IPS DF 6.9 (cell line): ENCODE measurements around the gene PPFIA1.

Source experiments
- DNase-seq: peaks from one replicate; pipeline ENCODE4 v3.0.0-alpha.2; 2013; ENCODE audit warnings: low read depth, low spot score
- H3K27ac ChIP-seq: one replicate; pipeline ENCODE4 v1.5.1; 2013; ENCODE audit warnings: low read length, control low read depth
- H3K27me3 ChIP-seq: 2 replicates; pipeline ENCODE4 v1.6.1; 2013; ENCODE audit warnings: mild to moderate bottlenecking, low read length; ENCODE audit not compliant: control insufficient read depth, insufficient read depth
- H3K36me3 ChIP-seq: 2 replicates; pipeline ENCODE4 v1.6.1; 2013; ENCODE audit warnings: low read length; ENCODE audit not compliant: control insufficient read depth, insufficient read depth
- H3K4me1 ChIP-seq: 2 replicates; pipeline ENCODE4 v1.6.1; 2013; ENCODE audit warnings: low read length; ENCODE audit not compliant: control insufficient read depth, insufficient read depth
- H3K4me3 ChIP-seq: 2 replicates; pipeline ENCODE4 v1.5.1; 2013; ENCODE audit warnings: mild to moderate bottlenecking, low read length
- H3K9me3 ChIP-seq: 2 replicates; pipeline ENCODE4 v1.6.1; 2013; ENCODE audit warnings: low read length, inconsistent platforms; ENCODE audit not compliant: control insufficient read depth, insufficient read depth
- WGBS: extraction: QIAGEN DNeasy Blood & Tissue Kit; methylation state at CpG from one replicate; pipeline ENCODE4 v1.1.7; 2013; ENCODE audit warnings: mixed read lengths, missing lambda C conversion rate; ENCODE audit not compliant: insufficient read length, insufficient coverage; 5-methylcytosine and 5-hydroxymethylcytosine counted together

Gene PPFIA1

DNA sequence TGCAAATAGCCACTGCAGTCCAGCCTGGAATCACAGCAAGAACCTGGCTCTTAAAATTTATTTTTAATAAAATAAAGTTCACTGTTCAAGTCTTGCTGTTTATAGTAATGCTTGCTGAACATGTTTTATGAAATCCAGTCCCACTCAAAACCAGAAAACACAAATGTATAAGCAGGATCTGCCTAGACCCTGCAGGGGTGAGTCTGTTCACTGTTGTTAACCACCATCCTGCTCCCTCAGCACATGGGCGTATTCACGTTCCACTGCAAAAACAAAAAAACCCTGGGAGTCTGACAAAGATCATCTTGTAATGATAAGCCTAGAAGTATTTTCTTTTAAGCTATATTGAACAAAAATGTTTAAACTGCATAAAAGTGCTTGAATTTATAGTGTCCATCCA is 82.8 kb downstream of the PPFIA1 start:
- Histone ChIP-seq H3K27ac (no peak overlapping the region), H3K4me3 (no peak overlapping the region), H3K27me3 (no peaks in the 10 kb centered on the region), H3K9me3 (no peaks in the 10 kb centered on the region), H3K36me3 (peaks cover 20% of the 10 kb centered on the region), H3K4me1 (no peaks in the 10 kb centered on the region)
- DNase-seq, result no peak
- no CpG with 5 or more reads among the region's 2 CpGs for WGBS

DNA sequence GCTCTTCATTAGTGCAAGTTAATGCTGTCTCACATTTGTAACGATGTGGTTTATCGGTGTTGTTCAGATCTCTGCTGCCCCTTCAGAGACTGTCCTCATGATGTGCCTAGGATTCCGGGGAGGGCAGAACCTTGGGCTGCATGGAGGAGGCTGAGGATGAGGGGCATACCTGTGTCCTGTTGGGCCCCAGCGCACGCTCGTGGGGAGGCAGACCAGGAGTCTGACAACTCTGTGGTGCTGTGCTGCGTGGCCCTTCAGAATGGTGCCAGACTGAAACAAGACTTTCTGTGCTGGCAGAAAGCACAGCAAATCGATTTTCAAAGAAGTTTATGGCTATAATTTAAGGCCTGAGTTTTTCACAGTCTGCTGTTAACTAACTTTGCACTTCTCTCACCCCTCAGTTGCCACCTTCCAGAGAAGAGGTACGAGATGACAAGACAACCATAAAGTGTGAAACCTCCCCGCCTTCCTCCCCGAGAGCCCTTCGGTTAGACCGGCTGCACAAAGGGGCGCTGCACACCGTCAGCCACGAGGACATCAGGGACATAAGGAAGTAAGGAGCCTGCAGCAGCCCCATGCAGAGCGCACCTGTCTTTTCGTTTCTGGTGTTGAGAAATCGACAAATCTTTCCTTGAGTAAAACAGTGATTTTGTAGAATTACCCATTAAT is 83.5 kb downstream of the PPFIA1 start:
- WGBS, result no CpG with 5 or more reads among the region's 19 CpGs
- Histone ChIP-seq H3K36me3 (peaks cover 20% of the 10 kb centered on the region), H3K27ac (no peak overlapping the region), H3K4me3 (no peak overlapping the region), H3K4me1 (no peaks in the 10 kb centered on the region), H3K9me3 (no peaks in the 10 kb centered on the region), H3K27me3 (no peaks in the 10 kb centered on the region)
- DNase-seq, result no peak

DNA sequence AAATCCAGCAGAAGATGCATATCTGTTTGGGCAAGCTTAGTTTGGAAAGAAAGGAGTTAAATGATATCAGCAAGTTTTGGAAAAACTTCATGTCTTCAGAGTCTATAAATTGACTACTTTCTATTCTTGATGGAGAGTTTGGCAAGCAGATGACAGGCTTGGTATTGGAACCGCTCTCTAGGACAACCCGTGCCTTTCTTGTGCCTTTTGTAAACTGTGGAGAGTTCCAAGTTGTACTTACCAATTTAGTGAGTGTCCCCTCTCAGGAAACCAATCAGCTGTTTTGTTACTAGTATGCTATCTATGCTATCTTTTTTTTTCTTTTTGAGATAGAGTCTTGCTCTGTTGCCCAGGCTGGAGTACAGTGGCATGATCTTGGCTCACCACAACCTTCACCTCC is 84.1 kb downstream of the PPFIA1 start:
- WGBS, result no CpG with 5 or more reads among the region's 2 CpGs
- Histone ChIP-seq H3K4me1 (no peaks in the 10 kb centered on the region), H3K27me3 (no peaks in the 10 kb centered on the region), H3K36me3 (peaks cover 24% of the 10 kb centered on the region), H3K9me3 (no peaks in the 10 kb centered on the region), H3K4me3 (no peak overlapping the region), H3K27ac (no peak overlapping the region)
- DNase-seq, result no peak

DNA sequence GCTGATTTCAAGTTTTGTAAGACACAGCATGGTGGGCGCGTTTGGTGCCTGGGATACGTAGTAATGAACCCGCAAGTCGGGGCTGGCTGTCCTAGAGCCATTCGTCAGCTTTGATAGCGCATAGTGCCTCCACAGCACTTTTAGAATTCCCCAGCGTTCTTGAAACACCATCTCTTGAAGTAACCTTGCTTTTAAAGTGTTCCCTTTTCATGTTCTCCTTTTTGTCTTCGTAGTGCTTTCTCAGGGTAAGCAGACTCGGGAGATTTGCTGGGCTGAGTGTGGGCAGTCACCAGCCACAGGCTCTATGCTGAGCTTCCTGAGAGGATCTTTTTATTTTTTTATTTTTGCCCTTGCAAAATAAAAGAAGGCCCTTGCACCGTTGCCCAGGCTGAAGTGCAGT is 88.3 kb downstream of the PPFIA1 start:
- WGBS, result no CpG with 5 or more reads among the region's 11 CpGs
- no peaks in the 10 kb centered on the region for H3K4me1 ChIP-seq
- no peaks in the 10 kb centered on the region for H3K27me3 ChIP-seq
- DNase-seq, result no peak
- no peak overlapping the region for H3K27ac ChIP-seq
- no peaks in the 10 kb centered on the region for H3K9me3 ChIP-seq
- H3K36me3 ChIP-seq, result peaks cover 31% of the 10 kb centered on the region
- H3K4me3 ChIP-seq, result no peak overlapping the region

DNA sequence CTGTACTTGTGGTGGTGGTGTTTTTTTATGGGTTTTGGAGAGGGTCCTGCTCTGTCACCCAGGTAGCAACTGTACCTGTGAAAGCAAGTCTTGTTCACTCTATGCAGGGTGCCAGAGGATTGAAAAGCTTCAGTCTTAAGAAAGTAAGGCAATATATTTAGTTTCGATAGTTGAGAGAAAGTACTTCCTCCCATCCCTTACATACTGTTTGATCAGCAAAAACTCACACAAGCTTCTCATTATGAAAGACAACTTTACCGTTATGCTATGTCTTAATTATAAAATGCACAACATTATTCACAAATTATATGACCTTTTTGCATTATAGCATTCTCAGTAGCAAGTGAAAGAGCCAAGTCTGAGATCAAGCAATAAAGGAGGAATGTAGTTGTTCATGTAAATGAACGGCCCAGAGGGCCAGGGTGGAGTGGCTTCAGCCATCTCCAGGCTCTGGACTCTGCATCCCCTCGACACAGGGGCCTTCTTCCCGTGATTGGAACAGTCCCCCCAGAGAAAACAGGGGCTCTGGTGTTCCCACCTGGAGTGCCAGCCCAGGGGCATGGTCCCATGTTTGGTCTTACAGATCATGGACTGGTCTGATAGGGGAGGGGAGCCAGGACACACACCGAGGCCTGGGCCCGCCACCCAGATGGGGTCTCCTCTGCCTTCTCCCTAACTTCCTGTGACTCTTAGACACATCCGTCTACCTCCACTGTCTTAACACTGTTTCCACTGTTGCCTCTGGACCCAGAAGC is 89.1 kb downstream of the PPFIA1 start:
- no peak for DNase-seq
- Histone ChIP-seq H3K4me1 (no peaks in the 10 kb centered on the region), H3K27me3 (no peaks in the 10 kb centered on the region), H3K36me3 (peaks cover 29% of the 10 kb centered on the region), H3K4me3 (no peak overlapping the region), H3K9me3 (no peaks in the 10 kb centered on the region), H3K27ac (no peak overlapping the region)
- WGBS, result no CpG with 5 or more reads among the region's 8 CpGs

DNA sequence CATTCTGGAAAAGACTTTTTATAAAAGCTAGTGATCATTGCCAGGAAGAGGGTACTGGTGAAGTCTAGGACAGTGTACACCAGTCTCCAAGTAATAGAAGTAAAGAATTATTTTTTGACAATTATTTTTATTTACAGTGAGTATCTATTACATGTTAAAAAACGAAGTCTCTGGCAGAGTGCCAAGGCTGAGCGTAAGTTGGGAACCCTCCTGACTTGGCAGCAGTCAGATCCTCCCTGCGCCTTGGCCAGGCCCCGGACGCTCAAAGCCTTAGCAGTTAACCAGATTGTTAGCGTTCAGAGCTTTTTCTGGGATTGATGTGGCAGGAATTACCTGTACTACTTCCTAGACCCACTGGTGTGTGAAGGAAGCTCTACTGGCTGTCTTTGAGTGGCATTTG is 89.7 kb downstream of the PPFIA1 start:
- Histone ChIP-seq H3K36me3 (peaks cover 29% of the 10 kb centered on the region), H3K4me1 (no peaks in the 10 kb centered on the region), H3K9me3 (no peaks in the 10 kb centered on the region), H3K27me3 (no peaks in the 10 kb centered on the region), H3K27ac (no peak overlapping the region), H3K4me3 (no peak overlapping the region)
- WGBS, result no CpG with 5 or more reads among the region's 6 CpGs
- DNase-seq, result no peak

DNA sequence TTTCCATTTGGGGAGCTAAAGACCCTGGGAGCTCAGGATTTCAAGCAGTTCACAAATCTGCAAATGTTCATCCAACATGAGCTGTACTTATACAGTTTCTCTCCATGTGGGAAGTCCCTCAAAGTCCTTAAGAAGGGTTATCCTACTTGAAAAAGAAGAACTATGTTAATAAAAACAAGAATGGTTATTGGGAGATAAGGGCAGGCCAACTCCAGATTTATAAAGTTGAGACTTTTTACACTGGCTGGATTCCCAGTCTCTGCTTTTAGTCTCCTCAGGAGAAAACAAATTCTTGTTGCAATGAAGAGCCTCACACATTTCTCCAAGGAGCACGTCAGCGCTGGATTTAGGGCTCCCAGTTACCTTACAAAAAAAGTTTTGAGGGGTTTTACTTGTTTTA is 93.7 kb downstream of the PPFIA1 start:
- Histone ChIP-seq H3K36me3 (peaks cover 19% of the 10 kb centered on the region), H3K27me3 (no peaks in the 10 kb centered on the region)

DNA sequence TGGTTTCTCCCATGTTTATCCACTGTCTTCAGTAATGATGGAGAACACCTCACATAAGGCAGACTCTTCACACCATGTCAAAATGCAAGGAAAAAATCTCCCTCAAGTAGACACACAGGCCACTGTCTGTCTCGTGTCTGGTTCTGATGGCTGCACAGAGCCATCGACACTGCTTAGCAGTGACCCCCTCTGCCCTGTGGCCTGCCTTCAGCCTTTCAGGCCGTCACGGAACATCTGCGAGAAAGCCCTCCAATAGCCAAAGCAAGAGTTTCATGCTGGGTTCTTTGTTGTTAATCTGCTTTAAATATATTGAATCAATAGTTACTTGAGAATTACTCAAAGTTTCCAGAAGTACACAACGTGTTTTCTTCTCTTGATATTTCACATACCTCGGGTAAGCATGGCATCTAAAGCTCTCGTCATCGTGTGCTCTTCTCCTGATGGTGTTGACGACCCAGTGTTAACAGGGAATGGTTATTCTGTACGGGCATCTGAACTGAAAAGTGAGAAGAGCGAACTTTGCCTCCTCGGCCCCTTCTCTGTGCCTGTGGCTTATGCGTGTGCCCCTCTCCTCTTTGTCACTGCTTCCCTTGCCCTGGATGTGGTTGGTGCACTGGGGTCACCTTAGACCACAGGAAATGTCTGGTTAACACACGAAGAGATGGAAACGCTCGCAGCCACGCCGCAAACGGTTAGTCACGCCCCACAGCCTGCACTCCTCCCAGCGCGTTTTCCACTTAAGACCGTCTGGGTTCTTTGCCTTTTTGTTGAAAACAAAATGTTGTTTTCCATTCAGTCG is 94.5 kb downstream of the PPFIA1 start:
- H3K4me3 ChIP-seq, result no peak overlapping the region
- 100% methylated on average over 1 of the region's 25 CpGs for WGBS
- H3K36me3 ChIP-seq, result peaks cover 14% of the 10 kb centered on the region

More for the DNA sequence above, 93.7 kb downstream of the PPFIA1 start:
- no peak for DNase-seq
- Histone ChIP-seq H3K9me3 (no peaks in the 10 kb centered on the region), H3K4me1 (no peaks in the 10 kb centered on the region), H3K27ac (no peak overlapping the region), H3K4me3 (no peak overlapping the region)
- WGBS, result no CpG with 5 or more reads among the region's 2 CpGs

DNA sequence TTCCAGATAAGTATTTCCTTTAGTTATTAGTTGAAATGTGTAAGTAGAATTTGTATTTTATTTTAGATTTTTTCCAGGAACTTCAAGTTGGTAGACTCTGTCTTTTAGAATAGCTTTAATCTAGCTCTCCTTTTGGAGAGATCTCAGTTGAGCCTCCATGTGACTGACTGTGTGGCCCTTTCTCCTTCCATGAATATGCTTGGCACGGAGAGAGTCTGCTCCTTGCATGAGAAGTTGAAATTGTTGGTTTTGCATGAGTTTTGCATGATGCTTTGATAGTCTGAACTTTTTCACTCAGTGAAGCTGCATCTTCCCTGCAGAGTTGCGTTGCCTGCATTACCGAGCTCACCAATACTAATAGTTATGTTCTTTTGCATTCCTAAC is 95.0 kb downstream of the PPFIA1 start:
- peaks cover 13% of the 10 kb centered on the region for H3K36me3 ChIP-seq

More for the DNA sequence above, 94.5 kb downstream of the PPFIA1 start:
- H3K27ac ChIP-seq, result no peak overlapping the region
- no peak for DNase-seq
- H3K9me3 ChIP-seq, result no peaks in the 10 kb centered on the region
- H3K4me1 ChIP-seq, result no peaks in the 10 kb centered on the region
- H3K27me3 ChIP-seq, result no peaks in the 10 kb centered on the region

DNA sequence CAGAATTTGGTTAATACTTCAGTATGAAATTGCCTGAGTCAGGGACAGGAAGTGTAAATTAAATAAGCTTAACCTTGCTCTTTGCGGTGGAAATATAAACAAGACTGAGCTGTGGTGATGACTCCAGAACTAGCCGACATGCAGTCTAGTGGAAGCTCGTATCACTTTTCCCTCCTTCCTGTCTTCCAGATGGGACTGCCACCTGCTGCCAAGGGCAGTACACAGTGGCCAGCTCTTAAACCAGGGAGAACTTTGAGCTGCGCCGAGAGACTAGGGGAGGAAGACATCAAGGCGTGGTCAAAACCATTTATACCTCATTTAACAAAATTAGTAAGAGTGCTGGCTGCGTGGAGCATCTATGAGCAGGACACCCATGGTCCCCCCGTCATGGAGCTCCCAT is 96.6 kb downstream of the PPFIA1 start:
- no CpG with 5 or more reads among the region's 8 CpGs for WGBS
- Histone ChIP-seq H3K27me3 (no peaks in the 10 kb centered on the region), H3K4me3 (no peak overlapping the region), H3K9me3 (no peaks in the 10 kb centered on the region), H3K4me1 (no peaks in the 10 kb centered on the region), H3K27ac (no peak overlapping the region), H3K36me3 (peaks cover 11% of the 10 kb centered on the region)
- DNase-seq, result no peak

More for the DNA sequence above, 95.0 kb downstream of the PPFIA1 start:
- Histone ChIP-seq H3K27ac (no peak overlapping the region), H3K4me1 (no peaks in the 10 kb centered on the region), H3K4me3 (no peak overlapping the region), H3K27me3 (no peaks in the 10 kb centered on the region), H3K9me3 (no peaks in the 10 kb centered on the region)
- no peak for DNase-seq
- WGBS, result no CpG with 5 or more reads among the region's 3 CpGs
